B cell (primary cell): ENCODE measurements around the gene CD34. TPM values are rescaled to one million over a fixed set of nuclear protein-coding genes. Genes with fewer than 3 reads are reported as not detected.

ENCODE experiments used
- ATAC-seq: fragments of 200-7000 bp; cut with Tn5 transposase; one replicate; pipeline ENCODE4 v1.10.0; 2021; ENCODE audit warnings: low read depth, mild to moderate bottlenecking, moderate number of reproducible peaks, moderate library complexity
- CTCF ChIA-PET: fragments of 350-600 bp; sonication (Branson Sonifier 250); formaldehyde crosslinking; loops from one replicate; lab custom pipeline; 2021; ENCODE audit warnings: antibody characterized with exemption, inconsistent platforms; lab: Charles Lee
- POLR2A ChIA-PET: fragments of 350-600 bp; sonication (Branson Sonifier 250); formaldehyde crosslinking; loops from one replicate; lab custom pipeline; 2021; ENCODE audit warnings: antibody characterized with exemption; lab: Charles Lee
- DNase-seq: peaks from one replicate; pipeline ENCODE4 v3.0.0; 2013
- H2AFZ ChIP-seq: 2 replicates; pipeline ENCODE4 v1.6.1; 2012; ENCODE audit warnings: mild to moderate bottlenecking, low read depth, low read length; ENCODE audit not compliant: insufficient read depth, poor library complexity, severe bottlenecking
- H3K27ac ChIP-seq, 2 donors: 1 replicate in 1 of 2; 2 replicates in 1 of 2; pipeline ENCODE4 v1.5.1; 2012 to 2013; ENCODE audit warnings: low read length in 2 of 2, mild to moderate bottlenecking in 2 of 2, moderate library complexity in 1 of 2
- H3K27me3 ChIP-seq, 4 experiments: fragments of 200-600 bp in 1 of 4; sonication (generic) in 1 of 4; replicated peaks in 1 of 4; 1 replicate in 2 of 4; 2 replicates in 2 of 4; pipeline versions ENCODE4 v1.6.1 to v1.7.0; 2013 to 2016; ENCODE audit warnings: low read length in 3 of 4, mild to moderate bottlenecking in 2 of 4, mixed read lengths in 1 of 4, moderate library complexity in 1 of 4; ENCODE audit not compliant: insufficient read depth in 4 of 4, control insufficient read depth in 3 of 4; ENCODE audit errors: control extremely low read depth in 1 of 4
- H3K36me3 ChIP-seq, 2 experiments: replicated peaks in 1 of 2; 1 replicate in 1 of 2; 2 replicates in 1 of 2; pipeline versions ENCODE4 v1.6.1 to v1.7.1; 2013; ENCODE audit warnings: low read length in 1 of 2; ENCODE audit not compliant: insufficient read depth in 2 of 2, control insufficient read depth in 1 of 2; ENCODE audit errors: control extremely low read depth in 1 of 2, extremely low read depth in 1 of 2
- H3K4me1 ChIP-seq, 2 donors: fragments of 200-600 bp in 1 of 2; sonication (generic) in 1 of 2; 1 replicate in 1 of 2; 2 replicates in 1 of 2; pipeline versions ENCODE4 v1.5.1 to v1.6.1; 2013 to 2017; ENCODE audit warnings: low read length in 2 of 2; ENCODE audit not compliant: control insufficient read depth in 2 of 2, insufficient read depth in 2 of 2
- H3K4me2 ChIP-seq: replicated peaks from 2 replicates; pipeline ENCODE3; 2012; ENCODE audit warnings: mild to moderate bottlenecking, low read depth, low read length; ENCODE audit not compliant: poor library complexity, severe bottlenecking
- H3K4me3 ChIP-seq, 5 experiments: fragments of 200-600 bp in 1 of 5; sonication (generic) in 1 of 5; 1 replicate in 3 of 5; 2 replicates in 2 of 5; pipeline versions ENCODE4 v1.5.1 to v1.7.0; 2011 to 2016; ENCODE audit warnings: low read length in 4 of 5, mild to moderate bottlenecking in 4 of 5, low read depth in 2 of 5, control low read depth in 1 of 5, moderate library complexity in 1 of 5; ENCODE audit not compliant: insufficient read depth in 1 of 5; ENCODE audit errors: control extremely low read depth in 1 of 5, extremely low read depth in 1 of 5
- H3K79me2 ChIP-seq: fragments of 200-600 bp; sonication (generic); one replicate; pipeline ENCODE4 v1.6.0; 2016; ENCODE audit warnings: low read length; ENCODE audit not compliant: control insufficient read depth, insufficient read depth
- H3K9ac ChIP-seq: fragments of 200-600 bp; sonication (generic); 2 replicates; pipeline ENCODE4 v1.6.1; 2017; ENCODE audit warnings: mild to moderate bottlenecking, low read length, moderate library complexity
- H3K9me3 ChIP-seq, 3 donors: one replicate each; pipeline versions ENCODE4 v1.6.1 to v1.7.1; 2013; ENCODE audit warnings: low read length in 2 of 3; ENCODE audit not compliant: control insufficient read depth in 2 of 3, insufficient read depth in 1 of 3; ENCODE audit errors: control extremely low read depth in 1 of 3
- H4K20me1 ChIP-seq: 2 replicates; pipeline ENCODE4 v1.6.0; 2012; ENCODE audit warnings: mild to moderate bottlenecking, low read length; ENCODE audit not compliant: insufficient read depth, control insufficient read depth, poor library complexity, severe bottlenecking
- H3K27ac Mint-ChIP-seq: one replicate; pipeline ENCODE4 v1.8.0; 2021; ENCODE audit warnings: mixed read lengths
- H3K27me3 Mint-ChIP-seq: one replicate; pipeline ENCODE4 v1.8.0; 2021; ENCODE audit warnings: mixed read lengths
- H3K4me1 Mint-ChIP-seq: one replicate; pipeline ENCODE4 v1.8.0; 2021; ENCODE audit warnings: mixed read lengths
- H3K4me3 Mint-ChIP-seq: one replicate; pipeline ENCODE4 v1.8.0; 2021; ENCODE audit warnings: mixed read lengths
- H3K9me3 Mint-ChIP-seq: one replicate; pipeline ENCODE4 v1.8.0; 2022; ENCODE audit warnings: mixed read lengths; ENCODE audit not compliant: insufficient read depth
- CTCF ChIP-seq: fragments of 200-600 bp; IDR thresholded peaks from one replicate; pipeline ENCODE4 v1.8.0; 2022; ENCODE audit warnings: antibody characterized with exemption, mild to moderate bottlenecking
- EZH2 ChIP-seq: IDR thresholded peaks from 2 replicates; pipeline ENCODE4 v1.6.1; 2012; ENCODE audit warnings: borderline replicate concordance, low read depth, mild to moderate bottlenecking, moderate library complexity, low read length; ENCODE audit not compliant: insufficient read depth, poor library complexity, severe bottlenecking
- WGBS: methylation state at CpG from one replicate; pipeline ENCODE4 v1.1.5; 2013; ENCODE audit warnings: missing lambda C conversion rate; ENCODE audit not compliant: insufficient coverage; 5-methylcytosine and 5-hydroxymethylcytosine counted together
- intact Hi-C: fragments of 100-400 bp; cut with micrococcal nuclease; formaldehyde crosslinking; loops from one replicate; pipeline ENCODE4 v1.10.0; 2022
- polyA plus RNA-seq: library from polyadenylated mRNA; depleted of rRNA; stranded (reverse); fragments of >200 nt; gene quantifications from 2 replicates; pipeline ENCODE4 v1.2.3, GENCODE V29; 2012
- total RNA-seq, 2 donors: library from RNA; stranded (reverse); fragments of 120-200 nt in 1 of 2; gene quantifications; 1 replicate in 1 of 2; 2 replicates in 1 of 2; pipeline versions ENCODE4 v1.2.3 to v1.2.4, GENCODE V29; 2013 to 2022

Gene CD34
- total and polyA plus RNA-seq, 2 donors (not counting 1 experiment from before 2014, with no cell fraction given) = not detected

- POLR2A ChIA-PET = no interaction called here
- no peak for ATAC-seq
- no peak overlapping the region for H3K27ac Mint-ChIP-seq
Measured at GRCh38 chr1:207894704-207895103, 16.2 kb downstream of the CD34 start.

More at GRCh38 chr1:207894704-207895103, 16.2 kb downstream of the CD34 start:
- H3K79me2 ChIP-seq = no peaks in the 10 kb centered on the region
- H2AFZ ChIP-seq = no peak overlapping the region
- H3K27ac ChIP-seq = no peak overlapping the region
- no peak for DNase-seq
- CTCF ChIA-PET = interaction anchor here (0.6 to 2.6 kb wide), 7 partner anchors 10 to 97 kb away, joined by 3 to 11 read pairs (median 4); no protein-coding TSS in a partner anchor
- H3K9ac ChIP-seq = no peak overlapping the region
- Mint-ChIP-seq H3K4me1 (peaks cover 20% of the 10 kb centered on the region), H3K9me3 (no peaks in the 10 kb centered on the region), H3K4me3 (no peak overlapping the region), H3K27me3 (peaks cover 3% of the 10 kb centered on the region)
- no peak overlapping the region for H3K4me2 ChIP-seq
- H3K4me1 ChIP-seq = peaks cover 13% of the 10 kb centered on the region in 2 donors
- intact Hi-C loops = no loop called here
- WGBS = 100% methylated on average over 1 of the region's 2 CpGs
- H4K20me1 ChIP-seq = no peaks in the 10 kb centered on the region
- TF ChIP-seq CTCF (no peak), EZH2 (no peak)
- H3K9me3 ChIP-seq = no peaks in the 10 kb centered on the region
- H3K4me3 ChIP-seq = no peak overlapping the region
- H3K36me3 ChIP-seq = no peaks in the 10 kb centered on the region
- H3K27me3 ChIP-seq = peaks cover 0 to 3% (median 0%) of the 10 kb centered on the region in 4 experiments
